ENCODE results near the gene PRR23C. TPM values are rescaled to one million over a fixed set of nuclear protein-coding genes. Genes with fewer than 3 reads are reported as not detected.

The PRR23C gene
- total and polyA plus RNA-seq, 2 donors (not counting 1 experiment from before 2014, with no cell fraction given) = not detected

GRCh38 chr3:138995706-138996105, 49.0 kb downstream of the PRR23C start:
- Histone ChIP-seq H2AFZ (ENCODE audit: low read length) (no peak overlapping the region), H3K4me2 (ENCODE audit: extremely low read depth, insufficient read depth, low read length) (no peak overlapping the region), H3K36me3 (ENCODE audit: control insufficient read depth, insufficient read depth, low read length) (no peaks in the 10 kb centered on the region), H3K4me1 (ENCODE audit: control insufficient read depth, extremely low read depth, insufficient read depth, low read length) (no peaks in the 10 kb centered on the region), H3K79me2 (ENCODE audit: control insufficient read depth, insufficient read depth, low read length) (no peaks in the 10 kb centered on the region), H4K20me1 (ENCODE audit: control insufficient read depth, extremely low read depth, insufficient read depth, low read length) (no peaks in the 10 kb centered on the region), H3K27me3 (ENCODE audit: control insufficient read depth, insufficient read depth, low read length) (no peaks in the 10 kb centered on the region), H3K9ac (ENCODE audit: insufficient read depth, low read length) (no peak overlapping the region), H3K4me3 (replicated peaks in 1 of 4; ENCODE audit: control extremely low read depth in 1 of 4, insufficient read depth in 1 of 4, low read depth in 3 of 4, low read length in 4 of 4) (no peak overlapping the region), H3K9me3 (ENCODE audit: control insufficient read depth, insufficient read depth, low read depth, low read length) (no peaks in the 10 kb centered on the region), H3K27ac (ENCODE audit: insufficient read depth, low read length) (no peak overlapping the region)
- TF ChIP-seq CTCF (conservative IDR thresholded peaks at IDR 0.05 in 1 of 2, IDR thresholded peaks at IDR 0.05 in 1 of 2; ENCODE audit: low read depth in 1 of 2, low read length in 2 of 2) = no peak
- no peak for TF ChIP-seq EZH2 (IDR thresholded peaks at IDR 0.05; ENCODE audit: low read length, missing control alignments)
- DNase-seq (ENCODE audit: low read depth in 2 of 2) = no peak

Other genes starting within 250 kb of the PRR23C start
- gene PIK3CB, start 210.0 kb downstream of the PRR23C start, total RNA-seq = 9.2 and 17.0 TPM in 2 replicates
- 12.4 and 18.2 TPM in 2 replicates for gene PIK3CB, start 210.0 kb downstream of the PRR23C start, polyA plus RNA-seq
- gene FOXL2, start 97.8 kb downstream of the PRR23C start, total RNA-seq = under 0.01 TPM in 2 replicates
- 0.02 and 0.03 TPM in 2 replicates for gene FOXL2, start 97.8 kb downstream of the PRR23C start, polyA plus RNA-seq
- not detected in 2 replicates for gene FOXL2NB, start 97.7 kb downstream of the PRR23C start, total RNA-seq
- gene FOXL2NB, start 97.7 kb downstream of the PRR23C start, polyA plus RNA-seq = 0.03 TPM in 1 of 2 replicates, not detected in the other
- not detected in 2 replicates for gene PRR23A, start 38.6 kb downstream of the PRR23C start, total RNA-seq
- not detected in 2 replicates for gene PRR23A, start 38.6 kb downstream of the PRR23C start, polyA plus RNA-seq
- gene PRR23B, start 24.0 kb downstream of the PRR23C start, total RNA-seq = not detected in 2 replicates
- gene PRR23B, start 24.0 kb downstream of the PRR23C start, polyA plus RNA-seq = not detected in 2 replicates

Measured in fibroblast of lung (primary cell).